Nephron (organoid): ENCODE measurements around the gene DYNLT1.

Experiments used
- H3K27ac Mint-ChIP-seq, 3 experiments: 2 replicates each; pipeline ENCODE4 v1.8.0; 2020; ENCODE audit warnings: mixed read lengths in 3 of 3, mild to moderate bottlenecking in 2 of 3, moderate library complexity in 1 of 3
- H3K27me3 Mint-ChIP-seq: 2 replicates; pipeline ENCODE4 v1.8.0; 2021; ENCODE audit warnings: low read depth, mild to moderate bottlenecking, moderate library complexity, mixed read lengths
- H3K36me3 Mint-ChIP-seq: 2 replicates; pipeline ENCODE4 v1.8.0; 2020; ENCODE audit warnings: low read depth, mixed read lengths
- H3K4me1 Mint-ChIP-seq: 2 replicates; pipeline ENCODE4 v1.8.0; 2020; ENCODE audit warnings: mixed read lengths
- H3K4me3 Mint-ChIP-seq, 3 experiments: 2 replicates each; pipeline ENCODE4 v1.8.0; 2020; ENCODE audit warnings: mild to moderate bottlenecking in 3 of 3, mixed read lengths in 3 of 3, moderate library complexity in 2 of 3
- H3K9me3 Mint-ChIP-seq: 2 replicates; pipeline ENCODE4 v1.8.0; 2020; ENCODE audit warnings: mixed read lengths
- CTCF ChIP-seq, 3 experiments: fragments of 200-600 bp; sonication (generic); IDR thresholded peaks; one replicate each; pipeline ENCODE4 v1.5.0; 2021; ENCODE audit warnings: antibody characterized with exemption in 3 of 3; ENCODE audit not compliant: unreplicated experiment in 3 of 3

Gene DYNLT1

GRCh38 chr6:158639056-158639455, 5.5 kb downstream of the DYNLT1 start:
- H3K4me1 Mint-ChIP-seq: peaks cover 49% of the 10 kb centered on the region
- H3K27ac Mint-ChIP-seq: peak overlapping the region in 2 of 3 experiments; percentile 12 to 39
- no peak overlapping the region for H3K4me3 Mint-ChIP-seq
- H3K9me3 Mint-ChIP-seq: no peaks in the 10 kb centered on the region
- H3K27me3 Mint-ChIP-seq: no peaks in the 10 kb centered on the region
- peaks cover 57% of the 10 kb centered on the region for H3K36me3 Mint-ChIP-seq
- no peak for TF ChIP-seq CTCF (IDR thresholded peaks at IDR 0.05; ENCODE audit: unreplicated experiment in 3 of 3)

GRCh38 chr6:158638324-158638854, 6.2 kb downstream of the DYNLT1 start:
- H3K4me1 Mint-ChIP-seq: peaks cover 45% of the 10 kb centered on the region
- H3K27ac Mint-ChIP-seq: peak overlapping the region in 2 of 3 experiments; percentile 12 to 39
- no peak overlapping the region for H3K4me3 Mint-ChIP-seq
- H3K27me3 Mint-ChIP-seq: no peaks in the 10 kb centered on the region
- no peaks in the 10 kb centered on the region for H3K9me3 Mint-ChIP-seq
- TF ChIP-seq CTCF (IDR thresholded peaks at IDR 0.05; ENCODE audit: unreplicated experiment in 3 of 3): no peak
- peaks cover 60% of the 10 kb centered on the region for H3K36me3 Mint-ChIP-seq

GRCh38 chr6:158636778-158637177, 7.8 kb downstream of the DYNLT1 start:
- H3K27ac Mint-ChIP-seq: no peak overlapping the region
- peaks cover 61% of the 10 kb centered on the region for H3K36me3 Mint-ChIP-seq
- H3K27me3 Mint-ChIP-seq: no peaks in the 10 kb centered on the region
- H3K4me1 Mint-ChIP-seq: peaks cover 34% of the 10 kb centered on the region
- no peaks in the 10 kb centered on the region for H3K9me3 Mint-ChIP-seq
- no peak for TF ChIP-seq CTCF (IDR thresholded peaks at IDR 0.05; ENCODE audit: unreplicated experiment in 3 of 3)
- H3K4me3 Mint-ChIP-seq: no peak overlapping the region

GRCh38 chr6:158635427-158636073, 9.0 kb downstream of the DYNLT1 start:
- H3K27me3 Mint-ChIP-seq: no peaks in the 10 kb centered on the region
- H3K9me3 Mint-ChIP-seq: no peaks in the 10 kb centered on the region
- H3K36me3 Mint-ChIP-seq: peaks cover 66% of the 10 kb centered on the region
- H3K27ac Mint-ChIP-seq: no peak overlapping the region
- TF ChIP-seq CTCF (IDR thresholded peaks at IDR 0.05; ENCODE audit: unreplicated experiment in 3 of 3): no peak
- H3K4me1 Mint-ChIP-seq: peaks cover 33% of the 10 kb centered on the region
- no peak overlapping the region for H3K4me3 Mint-ChIP-seq

GRCh38 chr6:158634695-158635426, 9.7 kb downstream of the DYNLT1 start:
- H3K4me1 Mint-ChIP-seq: peaks cover 28% of the 10 kb centered on the region
- no peak for TF ChIP-seq CTCF (IDR thresholded peaks at IDR 0.05; ENCODE audit: unreplicated experiment in 3 of 3)

More at GRCh38 chr6:158634695-158635426, 9.7 kb downstream of the DYNLT1 start:
- H3K27me3 Mint-ChIP-seq: no peaks in the 10 kb centered on the region
- peaks cover 63% of the 10 kb centered on the region for H3K36me3 Mint-ChIP-seq
- no peak overlapping the region for H3K4me3 Mint-ChIP-seq
- H3K9me3 Mint-ChIP-seq: no peaks in the 10 kb centered on the region
- no peak overlapping the region for H3K27ac Mint-ChIP-seq
